Right lobe of liver (tissue), 6 donors: ENCODE data around the gene APPBP2. TPM values are rescaled to one million over a fixed set of nuclear protein-coding genes. Genes with fewer than 3 reads are reported as not detected.

Experiments
- ATAC-seq, 4 donors: fragments of 200-7000 bp; cut with Tn5 transposase; one replicate each; pipeline ENCODE4 v1.9.1; 2020; ENCODE audit warnings: mild to moderate bottlenecking in 4 of 4, moderate library complexity in 4 of 4
- DNase-seq, 3 donors: peaks; one replicate each; pipeline ENCODE4 v3.0.0-alpha.2; 2020
- H3K27ac ChIP-seq, 3 donors: fragments of 200-600 bp; one replicate each; pipeline ENCODE4 v1.8.0; 2022
- H3K27me3 ChIP-seq, 2 donors: fragments of 200-600 bp; one replicate each; pipeline ENCODE4 v1.8.0; 2022
- H3K36me3 ChIP-seq, 4 donors: fragments of 200-600 bp; sonication (generic) in 1 of 4; one replicate each; pipeline versions ENCODE4 v1.5.1 to v1.8.0; 2017 to 2022; ENCODE audit warnings: control low read depth in 1 of 4
- H3K4me1 ChIP-seq, 4 donors: fragments of 200-600 bp; sonication (generic) in 1 of 4; one replicate each; pipeline versions ENCODE4 v1.5.1 to v1.8.0; 2017 to 2022; ENCODE audit warnings: control low read depth in 1 of 4
- H3K4me3 ChIP-seq, 3 donors: fragments of 200-600 bp; one replicate each; pipeline ENCODE4 v1.8.0; 2022
- H3K9me3 ChIP-seq, 4 donors: fragments of 200-600 bp; sonication (generic) in 1 of 4; one replicate each; pipeline versions ENCODE4 v1.5.1 to v1.8.0; 2017 to 2022; ENCODE audit warnings: control low read depth in 1 of 4
- CTCF ChIP-seq, 4 donors: fragments of 200-600 bp in 3 of 4; fragments of 450-650 bp in 1 of 4; IDR thresholded peaks; one replicate each; pipeline versions ENCODE4 v1.5.1 to v1.8.0; 2016 to 2022; ENCODE audit warnings: antibody characterized with exemption in 4 of 4, mild to moderate bottlenecking in 2 of 4
- POLR2A ChIP-seq: fragments of 450-650 bp; IDR thresholded peaks from one replicate; pipeline ENCODE4 v1.6.1; 2017; ENCODE audit warnings: antibody characterized with exemption, mild to moderate bottlenecking
- WGBS: methylation state at CpG from one replicate; pipeline ENCODE4 v1.1.6; 2018; ENCODE audit warnings: low coverage, low lambda C conversion rate; ENCODE audit not compliant: insufficient coverage; ENCODE audit errors: missing lambda C conversion rate; 5-methylcytosine and 5-hydroxymethylcytosine counted together
- intact Hi-C, 2 donors: fragments of 100-400 bp; cut with DNase I; formaldehyde crosslinking; loops; one replicate each; pipeline versions ENCODE4 v1.11.2 to v1.14.1; 2022
- total RNA-seq, 6 experiments: library from RNA; depleted of rRNA in 2 of 6; stranded (reverse); fragments of >200 nt in 2 of 6; fragmentation: NEBNext Ultra II Directional in 3 of 6; extraction: Animal tissue kit (Norgen Biotek cat#: 25700) in 3 of 6; gene quantifications; one replicate each; pipeline versions ENCODE4 v1.1.0 to v1.2.4, GENCODE V29; 2016 to 2023
- donor health status: DM: no; HTN: yes; CAD: no.
- donor health status: DM: no; HTN: no; CAD: no.
- donor health status: DM: no; HTN: no; CAD: no.
- donor health status: DM: no; HTN: yes; CAD: no.
- donor health status: DM: no; HTN: yes; CAD: no.

Gene APPBP2
- total RNA-seq, 6 experiments from 2014 or later = 8.7 to 19.3 (median 13.0) TPM

DNA sequence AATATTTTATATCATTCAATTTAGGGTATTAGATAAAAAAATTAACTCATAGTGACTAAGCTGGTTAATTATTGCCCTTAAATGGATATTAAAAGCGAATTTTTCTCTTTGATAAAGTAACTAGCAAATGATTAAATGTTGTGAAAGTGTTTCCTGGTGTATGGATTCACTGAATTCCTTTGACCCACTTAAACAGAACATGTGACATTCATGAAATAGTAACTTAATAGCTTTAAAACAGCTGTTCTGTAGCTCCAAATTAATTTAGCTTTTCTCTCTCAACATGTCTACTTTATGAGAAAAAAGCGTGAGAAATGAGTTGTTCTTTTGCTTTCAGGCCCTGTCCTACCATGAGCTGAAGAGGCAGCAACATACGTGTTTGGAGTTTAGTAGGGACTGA lies 36.4 kb upstream of the APPBP2 start:
- no peaks in the 10 kb centered on the region for H3K9me3 ChIP-seq
- intact Hi-C loops = no loop called here
- DNase-seq (no peak), ATAC-seq (peak in 3 of 4 donors; percentile 7 to 36 (median 31))
- H3K27me3 ChIP-seq = no peaks in the 10 kb centered on the region
- peaks cover 0 to 10% (median 4%) of the 10 kb centered on the region in 4 donors for H3K4me1 ChIP-seq
- peak overlapping the region in 2 of 3 donors; percentile 14 to 42 for H3K27ac ChIP-seq
- no peak overlapping the region for H3K4me3 ChIP-seq
- no peaks in the 10 kb centered on the region for H3K36me3 ChIP-seq
- TF ChIP-seq CTCF (IDR thresholded peaks at IDR 0.05) (no peak), POLR2A (no peak)
- 28% methylated on average over 3 of the region's 3 CpGs for WGBS

DNA sequence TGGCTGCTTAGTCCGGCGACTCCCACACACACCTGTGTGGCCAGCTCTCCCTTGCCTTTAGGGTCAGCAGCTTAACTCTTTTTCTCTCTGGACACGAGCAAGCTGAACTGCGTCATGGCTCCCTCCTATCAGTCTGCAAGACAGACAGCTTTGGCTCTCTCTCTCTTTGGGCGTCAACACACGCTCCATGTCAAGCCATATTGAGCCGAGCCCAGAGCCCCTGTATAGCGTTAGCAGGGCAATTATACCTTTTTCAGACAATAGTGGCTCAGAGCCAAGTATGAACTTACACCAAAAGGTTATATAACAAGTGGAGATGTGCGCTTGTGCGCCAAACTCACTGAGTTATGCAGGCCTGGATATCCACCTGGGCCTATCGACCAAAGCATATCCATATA lies 34.8 kb upstream of the APPBP2 start:
- WGBS = 93% methylated on average over 10 of the region's 11 CpGs
- intact Hi-C loops = no loop called here
- Histone ChIP-seq H3K4me3 (peak overlapping the region in 1 of 3 donors; percentile 51), H3K27me3 (no peaks in the 10 kb centered on the region), H3K27ac (peak overlapping the region in 1 of 3 donors; percentile 81), H3K4me1 (peaks cover 0 to 10% (median 4%) of the 10 kb centered on the region in 4 donors), H3K36me3 (no peaks in the 10 kb centered on the region), H3K9me3 (no peaks in the 10 kb centered on the region)
- no peak for DNase-seq
- no peak for ATAC-seq
- TF ChIP-seq POLR2A (no peak), CTCF (IDR thresholded peaks at IDR 0.05) (no peak)

- peak; percentile 82 to 88 (median 86) for ATAC-seq
- Histone ChIP-seq H3K36me3 (no peaks in the 10 kb centered on the region), H3K4me3 (peak overlapping the region in 2 of 3 donors; percentile 28 to 51), H3K27me3 (no peaks in the 10 kb centered on the region), H3K4me1 (peaks cover 0 to 10% (median 4%) of the 10 kb centered on the region in 4 donors), H3K27ac (peak overlapping the region in 2 of 3 donors; percentile 22 to 81), H3K9me3 (no peaks in the 10 kb centered on the region)
- intact Hi-C loops = no loop called here
- peak; percentile 49 to 80 (median 75) for DNase-seq
- TF ChIP-seq CTCF (IDR thresholded peaks at IDR 0.05) (no peak), POLR2A (no peak)
- WGBS = 51% methylated on average over 11 of the region's 26 CpGs
Observed at GRCh38 chr17:60559995-60560859, 34.2 kb upstream of the APPBP2 start.

DNA sequence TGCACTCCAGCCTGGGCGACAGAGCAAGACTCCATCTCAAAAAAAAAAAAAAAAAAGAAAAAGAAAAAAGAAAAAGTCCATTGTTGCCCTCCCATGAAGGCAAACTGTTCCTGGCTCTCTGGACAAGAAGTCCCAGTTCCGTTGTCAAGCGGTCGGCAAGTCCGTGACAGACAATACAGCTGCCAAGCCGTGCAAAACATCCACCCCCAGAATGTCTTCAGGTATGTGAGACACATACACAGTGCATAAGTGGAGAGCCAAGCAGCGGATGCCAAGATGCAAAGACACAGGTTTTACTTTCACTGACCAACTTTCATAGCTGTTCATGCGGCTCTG lies 33.6 kb upstream of the APPBP2 start:
- Histone ChIP-seq H3K4me1 (peaks cover 0 to 10% (median 4%) of the 10 kb centered on the region in 4 donors), H3K27me3 (no peaks in the 10 kb centered on the region), H3K9me3 (no peaks in the 10 kb centered on the region), H3K27ac (peak overlapping the region in 1 of 3 donors; percentile 81), H3K36me3 (no peaks in the 10 kb centered on the region), H3K4me3 (peak overlapping the region in 2 of 3 donors; percentile 28 to 51)
- no peak for DNase-seq
- no peak for ATAC-seq
- TF ChIP-seq CTCF (IDR thresholded peaks at IDR 0.05) (no peak), POLR2A (no peak)
- WGBS = 36% methylated on average over 5 of the region's 8 CpGs
- intact Hi-C loops = no loop called here
